Activated CD4-positive, alpha-beta memory T cell treated with anti-CD3 and anti-CD28 coated beads, Interleukin-2, amount 10 ng/mL, durations not matched to agents 7 days and 5 days (primary cell): Measurements from ENCODE around the gene ATXN7L1. TPM values are rescaled to one million over a fixed set of nuclear protein-coding genes. Genes with fewer than 3 reads are reported as not detected.

Experiments
- CTCF ChIA-PET: fragments of 350-600 bp; sonication (Branson Sonifier 250); formaldehyde crosslinking; loops from one replicate; lab custom pipeline; 2021; ENCODE audit warnings: antibody characterized with exemption, inconsistent platforms; lab: Charles Lee
- POLR2A ChIA-PET: fragments of 350-600 bp; sonication (Branson Sonifier 250); formaldehyde crosslinking; loops from one replicate; lab custom pipeline; 2021; ENCODE audit warnings: antibody characterized with exemption; lab: Charles Lee
- DNase-seq: peaks from one replicate; pipeline ENCODE4 v3.0.0-alpha.2; 2020
- H3K27ac Mint-ChIP-seq: one replicate; pipeline ENCODE4 v1.8.0; 2021; ENCODE audit warnings: mild to moderate bottlenecking, mixed read lengths
- H3K27me3 Mint-ChIP-seq: one replicate; pipeline ENCODE4 v1.8.0; 2021; ENCODE audit warnings: mixed read lengths
- H3K36me3 Mint-ChIP-seq: one replicate; pipeline ENCODE4 v1.8.0; 2021; ENCODE audit warnings: low read depth, mixed read lengths
- H3K4me1 Mint-ChIP-seq: one replicate; pipeline ENCODE4 v1.8.0; 2021; ENCODE audit warnings: mixed read lengths
- H3K4me3 Mint-ChIP-seq: one replicate; pipeline ENCODE4 v1.8.0; 2021; ENCODE audit warnings: mild to moderate bottlenecking, mixed read lengths
- H3K9me3 Mint-ChIP-seq: one replicate; pipeline ENCODE4 v1.8.0; 2021; ENCODE audit warnings: mixed read lengths
- total RNA-seq, 2 experiments: library from RNA; stranded (reverse); gene quantifications; one replicate each; pipeline ENCODE4 v1.2.3, GENCODE V29; 2021

Gene ATXN7L1
- total RNA-seq, 2 experiments from 2014 or later: 27.1 to 28.1 TPM

GRCh38 chr7:105690325-105690945 is 186.0 kb downstream of the ATXN7L1 start:
- peak overlapping the region; percentile 74 for H3K4me3 Mint-ChIP-seq
- no peak for DNase-seq
- no peaks in the 10 kb centered on the region for H3K27me3 Mint-ChIP-seq
- H3K36me3 Mint-ChIP-seq: peaks cover 4% of the 10 kb centered on the region
- no peaks in the 10 kb centered on the region for H3K9me3 Mint-ChIP-seq
- peaks cover 37% of the 10 kb centered on the region for H3K4me1 Mint-ChIP-seq
- CTCF ChIA-PET: interaction anchor here (0.7 to 1.7 kb wide), 3 partner anchors 10 to 116 kb away, joined by 4 to 5 read pairs (median 4); no protein-coding TSS in a partner anchor
- POLR2A ChIA-PET: interaction anchor here (1.0 to 6.9 kb wide), 12 partner anchors 10 to 595 kb away, joined by 3 to 129 read pairs (median 5); partner anchors contain the start of genes NAMPT, RINT1 and SYPL1
- H3K27ac Mint-ChIP-seq: peak overlapping the region; percentile 92

DNA sequence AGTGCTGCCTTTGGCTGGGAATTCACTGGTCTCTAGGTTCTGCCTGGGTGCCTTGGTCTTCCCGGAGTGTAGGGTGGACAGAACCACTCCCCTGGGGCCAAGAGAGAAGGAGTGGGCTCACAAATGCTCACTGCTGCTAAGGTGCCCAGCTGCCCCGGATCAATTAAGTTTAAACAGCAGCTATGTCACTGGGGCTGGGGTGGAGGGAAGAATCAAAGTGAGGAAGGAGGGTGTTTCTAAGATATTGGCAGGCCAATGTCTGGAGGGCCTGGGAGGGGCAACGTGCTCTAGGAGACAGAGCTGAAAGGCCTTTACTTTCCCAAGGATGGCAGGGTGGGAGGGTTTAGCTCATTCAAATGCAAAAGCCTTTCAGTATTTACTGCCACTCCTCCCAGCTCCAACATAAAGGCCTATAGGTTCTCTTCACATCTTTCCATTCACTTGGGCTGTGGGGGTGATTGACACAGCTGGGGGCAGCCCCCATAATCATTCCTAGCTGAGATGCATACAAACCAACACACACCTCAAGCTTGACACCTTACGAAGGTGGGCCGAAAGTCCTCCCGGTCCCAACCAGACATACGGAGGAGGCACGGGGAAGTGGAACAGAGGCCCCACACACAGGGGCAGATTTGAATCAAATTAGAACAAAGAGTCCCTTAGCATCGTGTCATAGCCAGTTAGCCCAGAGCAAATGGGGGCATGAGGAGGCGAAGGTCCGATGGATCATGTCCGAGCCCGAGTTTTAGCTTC is 187.2 kb downstream of the ATXN7L1 start:
- H3K27me3 Mint-ChIP-seq: no peaks in the 10 kb centered on the region
- H3K4me3 Mint-ChIP-seq: no peak overlapping the region
- no peak for DNase-seq
- no peaks in the 10 kb centered on the region for H3K9me3 Mint-ChIP-seq
- ChIA-PET CTCF (interaction anchor here (0.7 to 1.7 kb wide), 6 partner anchors 11 to 353 kb away, joined by 3 to 5 read pairs (median 4); no protein-coding TSS in a partner anchor), POLR2A (interaction anchor here (0.7 to 6.9 kb wide), 4 partner anchors 12 to 596 kb away, joined by 3 to 129 read pairs (median 3); partner anchors contain the start of gene NAMPT)
- H3K36me3 Mint-ChIP-seq: peaks cover 4% of the 10 kb centered on the region
- peaks cover 35% of the 10 kb centered on the region for H3K4me1 Mint-ChIP-seq
- H3K27ac Mint-ChIP-seq: peak overlapping the region; percentile 51

DNA sequence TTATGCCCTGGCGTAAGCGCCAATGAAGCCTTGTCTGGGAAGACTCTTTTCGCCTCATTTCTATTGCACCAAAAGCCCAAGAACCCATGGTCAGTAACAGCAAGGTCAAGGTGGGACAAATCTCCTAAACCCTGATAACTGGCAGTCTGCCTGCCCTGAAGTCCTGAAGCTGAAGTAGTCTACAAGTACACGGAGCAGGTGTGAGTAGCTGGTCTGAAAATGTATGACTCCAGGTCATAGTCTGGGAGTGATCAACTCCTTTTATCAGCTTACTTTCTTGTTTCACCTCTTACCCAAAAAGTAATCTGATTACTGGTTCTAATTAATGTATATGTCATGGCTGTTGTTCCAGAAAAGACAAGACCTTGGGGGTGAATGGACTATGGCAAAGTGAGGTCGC is 187.8 kb downstream of the ATXN7L1 start:
- POLR2A ChIA-PET: interaction anchor here (6.9 kb wide), 1 partner anchor 11 kb away, joined by 129 read pairs; no protein-coding TSS in a partner anchor
- Mint-ChIP-seq H3K27ac (no peak overlapping the region), H3K9me3 (no peaks in the 10 kb centered on the region), H3K27me3 (no peaks in the 10 kb centered on the region), H3K4me3 (no peak overlapping the region), H3K4me1 (peaks cover 31% of the 10 kb centered on the region), H3K36me3 (peaks cover 2% of the 10 kb centered on the region)
- CTCF ChIA-PET: interaction anchor here (0.7 to 1.7 kb wide), 5 partner anchors 15 to 622 kb away, joined by 3 to 5 read pairs (median 4); no protein-coding TSS in a partner anchor
- DNase-seq: no peak

DNA sequence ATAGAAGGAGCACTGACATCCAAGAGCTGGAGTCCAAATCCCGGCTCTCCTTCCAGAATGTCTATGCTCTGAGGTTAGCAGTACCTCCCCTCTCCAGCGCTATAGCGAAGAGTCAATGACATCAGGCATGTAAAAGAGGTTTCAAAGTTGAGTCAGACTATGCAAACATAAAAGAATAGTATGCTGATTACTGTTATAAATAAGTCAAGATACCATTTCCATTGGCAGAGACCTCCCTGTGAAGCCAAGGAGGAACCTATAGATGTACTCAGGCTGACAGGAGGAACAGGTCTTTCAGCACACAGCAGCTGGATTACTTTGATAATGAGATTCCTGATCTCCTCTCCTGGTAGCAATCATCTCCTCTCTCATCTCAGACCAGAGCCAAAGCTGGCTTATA is 191.2 kb downstream of the ATXN7L1 start:
- Mint-ChIP-seq H3K4me1 (peaks cover 3% of the 10 kb centered on the region), H3K27ac (no peak overlapping the region), H3K9me3 (no peaks in the 10 kb centered on the region), H3K4me3 (no peak overlapping the region), H3K36me3 (no peaks in the 10 kb centered on the region), H3K27me3 (no peaks in the 10 kb centered on the region)
- ChIA-PET CTCF (no interaction called here), POLR2A (interaction anchor here (0.8 to 1.0 kb wide), 2 partner anchors 8 to 11 kb away, joined by 3 read pairs; no protein-coding TSS in a partner anchor)
- DNase-seq: no peak

DNA sequence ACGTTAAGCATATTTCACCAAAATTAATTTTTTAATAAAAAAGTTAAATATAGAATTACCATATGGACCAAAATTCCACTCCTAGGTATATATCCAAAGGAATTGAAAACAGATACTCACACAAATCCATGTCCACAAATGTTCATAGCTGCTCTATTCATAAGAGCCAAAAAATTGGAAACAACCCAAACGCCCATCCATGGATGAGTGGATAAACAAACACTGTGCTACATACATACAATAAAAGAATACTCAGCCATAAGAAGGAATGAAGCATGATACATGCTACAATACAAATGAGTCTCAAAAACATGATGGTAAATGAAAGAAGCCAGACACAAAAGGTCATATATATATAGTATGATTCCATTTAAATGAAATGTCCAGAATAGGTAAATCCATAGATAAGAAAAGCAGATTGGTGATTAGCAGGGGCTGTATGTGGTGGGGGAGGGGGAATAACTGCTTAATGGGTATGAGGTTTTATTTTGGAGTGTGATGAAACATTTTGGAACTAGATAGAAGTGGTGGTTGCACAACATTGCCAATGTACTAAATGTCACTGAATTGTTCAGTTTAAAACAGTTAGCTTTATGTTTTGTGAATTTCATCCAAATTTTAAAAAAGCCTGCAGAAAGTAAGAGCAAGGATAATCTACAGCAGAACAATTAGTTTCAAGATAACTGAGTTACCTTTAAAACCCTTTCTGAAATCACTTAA is 193.9 kb downstream of the ATXN7L1 start:
- H3K4me3 Mint-ChIP-seq: no peak overlapping the region
- no peaks in the 10 kb centered on the region for H3K9me3 Mint-ChIP-seq
- no peaks in the 10 kb centered on the region for H3K27me3 Mint-ChIP-seq
- ChIA-PET CTCF (no interaction called here), POLR2A (no interaction called here)
- peaks cover 10% of the 10 kb centered on the region for H3K36me3 Mint-ChIP-seq
- peaks cover 22% of the 10 kb centered on the region for H3K4me1 Mint-ChIP-seq
- no peak overlapping the region for H3K27ac Mint-ChIP-seq
- DNase-seq: no peak

- Mint-ChIP-seq H3K9me3 (no peaks in the 10 kb centered on the region), H3K27me3 (no peaks in the 10 kb centered on the region), H3K27ac (no peak overlapping the region), H3K36me3 (peaks cover 17% of the 10 kb centered on the region), H3K4me1 (peaks cover 40% of the 10 kb centered on the region), H3K4me3 (no peak overlapping the region)
- ChIA-PET CTCF (no interaction called here), POLR2A (interaction anchor here (1.3 kb wide), 1 partner anchor 11 kb away, joined by 8 read pairs; no protein-coding TSS in a partner anchor)
- DNase-seq: no peak
Observed at GRCh38 chr7:105680505-105681187, 195.8 kb downstream of the ATXN7L1 start.

DNA sequence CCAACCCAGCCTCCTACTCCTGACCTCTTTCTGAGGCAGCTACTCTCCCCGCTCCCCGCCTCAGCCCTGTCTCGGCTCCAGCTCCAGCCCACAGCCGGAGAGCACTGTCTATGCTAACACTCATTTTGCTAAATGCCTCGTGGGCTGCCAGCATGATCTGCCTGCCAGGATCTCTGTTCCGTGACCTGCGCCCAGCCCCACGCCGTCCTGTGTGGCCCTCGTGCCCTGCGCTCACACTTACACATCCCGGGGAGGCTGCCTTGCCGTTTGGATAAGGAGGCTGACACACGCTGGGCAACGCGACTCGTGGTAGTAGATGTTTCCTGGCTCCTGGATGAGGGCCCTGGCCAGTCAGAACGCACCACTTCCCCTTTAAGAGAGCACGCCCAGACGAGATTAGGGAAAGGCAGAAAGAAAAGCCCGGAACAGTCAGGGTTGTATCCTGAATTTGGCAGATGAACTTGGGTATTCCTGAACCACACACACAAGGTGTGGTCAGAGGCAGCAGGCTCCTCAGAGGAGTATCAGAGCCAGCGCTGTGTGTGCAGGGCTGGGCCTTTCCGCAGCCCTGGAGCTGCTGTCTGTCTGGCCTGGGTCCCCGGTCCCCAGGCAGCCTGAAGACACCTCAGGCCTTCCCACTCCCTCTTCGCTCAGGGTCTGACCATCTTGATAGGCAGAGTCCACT is 197.4 kb downstream of the ATXN7L1 start:
- Mint-ChIP-seq H3K27ac (peak overlapping the region; percentile 92), H3K9me3 (no peaks in the 10 kb centered on the region), H3K4me3 (peak overlapping the region; percentile 81), H3K4me1 (peaks cover 57% of the 10 kb centered on the region), H3K27me3 (no peaks in the 10 kb centered on the region), H3K36me3 (peaks cover 22% of the 10 kb centered on the region)
- ChIA-PET CTCF (interaction anchor here (1.3 to 3.4 kb wide), 4 partner anchors 10 to 83 kb away, joined by 4 to 28 read pairs (median 4); no protein-coding TSS in a partner anchor), POLR2A (interaction anchor here (0.6 to 4.3 kb wide), 9 partner anchors 11 to 433 kb away, joined by 3 to 129 read pairs (median 7); partner anchors contain the start of gene SYPL1)
- peak; percentile 35 for DNase-seq

- peak overlapping the region; percentile 81 for H3K4me3 Mint-ChIP-seq
- ChIA-PET POLR2A (interaction anchor here (0.6 to 4.3 kb wide), 19 partner anchors 8 to 1209 kb away, joined by 3 to 129 read pairs (median 6); partner anchors contain the start of genes RINT1 and SYPL1), CTCF (interaction anchor here (0.7 to 3.4 kb wide), 10 partner anchors 11 to 359 kb away, joined by 3 to 28 read pairs (median 4); no protein-coding TSS in a partner anchor)
- H3K27me3 Mint-ChIP-seq: no peaks in the 10 kb centered on the region
- H3K9me3 Mint-ChIP-seq: no peaks in the 10 kb centered on the region
- DNase-seq: peak; percentile 82
- peaks cover 22% of the 10 kb centered on the region for H3K36me3 Mint-ChIP-seq
- H3K27ac Mint-ChIP-seq: peak overlapping the region; percentile 92
- H3K4me1 Mint-ChIP-seq: peaks cover 67% of the 10 kb centered on the region
Observed at GRCh38 chr7:105677817-105678573, 198.4 kb downstream of the ATXN7L1 start.

DNA sequence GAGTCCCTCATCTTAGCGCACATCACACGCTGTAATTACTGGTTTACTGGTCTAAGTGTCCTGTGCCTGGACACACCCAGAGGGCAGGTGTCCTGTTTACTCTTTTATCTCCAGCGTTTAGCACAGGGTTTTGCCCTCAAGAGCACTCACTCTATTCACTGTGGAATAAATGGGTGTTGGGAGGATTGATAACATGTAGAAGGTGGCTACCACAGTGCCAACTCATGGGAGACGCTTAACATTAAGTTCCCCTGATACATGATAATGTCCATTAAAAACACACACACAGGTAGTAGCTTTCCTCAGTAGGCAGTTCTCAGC is 199.0 kb downstream of the ATXN7L1 start:
- no peaks in the 10 kb centered on the region for H3K27me3 Mint-ChIP-seq
- no peak for DNase-seq
- H3K27ac Mint-ChIP-seq: peak overlapping the region; percentile 92
- no peaks in the 10 kb centered on the region for H3K9me3 Mint-ChIP-seq
- POLR2A ChIA-PET: interaction anchor here (0.6 to 4.3 kb wide), 19 partner anchors 8 to 1208 kb away, joined by 3 to 129 read pairs (median 5); partner anchors contain the start of gene RINT1
- H3K36me3 Mint-ChIP-seq: peaks cover 22% of the 10 kb centered on the region
- peak overlapping the region; percentile 81 for H3K4me3 Mint-ChIP-seq
- CTCF ChIA-PET: interaction anchor here (0.7 to 3.4 kb wide), 9 partner anchors 15 to 359 kb away, joined by 3 to 28 read pairs (median 4); no protein-coding TSS in a partner anchor
- H3K4me1 Mint-ChIP-seq: peaks cover 72% of the 10 kb centered on the region

GRCh38 chr7:105675934-105676371 is 200.4 kb downstream of the ATXN7L1 start:
- Mint-ChIP-seq H3K4me1 (peaks cover 72% of the 10 kb centered on the region), H3K9me3 (no peaks in the 10 kb centered on the region), H3K27ac (peak overlapping the region; percentile 92), H3K4me3 (peak overlapping the region; percentile 81), H3K27me3 (no peaks in the 10 kb centered on the region), H3K36me3 (peaks cover 22% of the 10 kb centered on the region)
- ChIA-PET CTCF (interaction anchor here (2.2 to 3.4 kb wide), 2 partner anchors 18 to 23 kb away, joined by 9 to 28 read pairs; no protein-coding TSS in a partner anchor), POLR2A (interaction anchor here (0.9 to 4.3 kb wide), 10 partner anchors 13 to 663 kb away, joined by 3 to 129 read pairs (median 6); no protein-coding TSS in a partner anchor)
- DNase-seq: peak; percentile 70
